ENCODE results near the gene INTS1.

INTS1 gene

DNA sequence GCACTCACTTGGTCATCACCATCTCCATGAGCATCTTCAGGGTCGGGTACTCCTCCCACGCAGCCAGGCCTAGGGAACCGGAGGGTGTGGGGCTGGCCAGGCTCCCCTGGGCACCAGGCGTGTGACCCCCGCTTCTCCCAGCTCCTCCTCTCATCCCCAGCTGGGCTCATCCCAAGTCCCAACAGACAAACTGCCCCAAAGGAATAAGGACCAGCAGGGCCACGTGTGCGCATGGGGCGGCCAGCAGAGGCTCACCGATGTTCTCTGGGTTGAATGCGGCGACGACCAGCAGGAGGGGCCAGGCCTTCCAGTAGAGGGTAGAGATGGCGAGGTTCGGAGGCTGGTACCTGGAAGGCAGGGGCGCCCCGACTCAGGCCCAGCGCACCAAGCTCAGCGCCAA, 14.9 kb downstream of the INTS1 start:
- TF ChIP-seq, protein P1, sequence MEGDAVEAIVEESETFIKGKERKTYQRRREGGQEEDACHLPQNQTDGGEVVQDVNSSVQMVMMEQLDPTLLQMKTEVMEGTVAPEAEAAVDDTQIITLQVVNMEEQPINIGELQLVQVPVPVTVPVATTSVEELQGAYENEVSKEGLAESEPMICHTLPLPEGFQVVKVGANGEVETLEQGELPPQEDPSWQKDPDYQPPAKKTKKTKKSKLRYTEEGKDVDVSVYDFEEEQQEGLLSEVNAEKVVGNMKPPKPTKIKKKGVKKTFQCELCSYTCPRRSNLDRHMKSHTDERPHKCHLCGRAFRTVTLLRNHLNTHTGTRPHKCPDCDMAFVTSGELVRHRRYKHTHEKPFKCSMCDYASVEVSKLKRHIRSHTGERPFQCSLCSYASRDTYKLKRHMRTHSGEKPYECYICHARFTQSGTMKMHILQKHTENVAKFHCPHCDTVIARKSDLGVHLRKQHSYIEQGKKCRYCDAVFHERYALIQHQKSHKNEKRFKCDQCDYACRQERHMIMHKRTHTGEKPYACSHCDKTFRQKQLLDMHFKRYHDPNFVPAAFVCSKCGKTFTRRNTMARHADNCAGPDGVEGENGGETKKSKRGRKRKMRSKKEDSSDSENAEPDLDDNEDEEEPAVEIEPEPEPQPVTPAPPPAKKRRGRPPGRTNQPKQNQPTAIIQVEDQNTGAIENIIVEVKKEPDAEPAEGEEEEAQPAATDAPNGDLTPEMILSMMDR (IDR thresholded peaks at IDR 0.05; ENCODE audit: insufficient read depth, missing control alignments): no peak
- DNase-seq (ENCODE audit: insufficient read length, low spot score) (no peak), FAIRE-seq (no peak)

DNA sequence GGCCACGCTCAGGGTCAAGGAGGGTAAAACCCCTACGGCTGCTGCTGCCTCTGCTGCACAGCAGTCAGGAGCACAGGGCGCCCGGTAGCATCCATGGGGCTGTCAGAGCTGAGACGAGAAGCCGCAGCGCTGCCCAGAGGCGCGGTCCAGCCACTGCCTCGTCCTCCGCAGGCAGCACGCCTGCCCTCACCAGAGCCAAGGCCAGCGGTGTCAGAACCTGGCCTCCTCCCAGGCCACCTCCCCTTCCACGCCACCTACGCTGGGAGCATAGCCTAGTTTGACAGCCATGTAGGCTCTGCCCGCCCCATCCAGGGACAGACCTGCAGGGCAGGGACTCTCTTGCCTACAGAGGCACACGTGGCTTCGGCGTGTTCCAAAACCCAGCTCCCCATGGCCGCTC, 16.2 kb downstream of the INTS1 start:
- TF ChIP-seq, protein P1 (IDR thresholded peaks at IDR 0.05; ENCODE audit: insufficient read depth, missing control alignments): no peak
- FAIRE-seq: no peak
- DNase-seq (ENCODE audit: insufficient read length, low spot score): no peak

DNA sequence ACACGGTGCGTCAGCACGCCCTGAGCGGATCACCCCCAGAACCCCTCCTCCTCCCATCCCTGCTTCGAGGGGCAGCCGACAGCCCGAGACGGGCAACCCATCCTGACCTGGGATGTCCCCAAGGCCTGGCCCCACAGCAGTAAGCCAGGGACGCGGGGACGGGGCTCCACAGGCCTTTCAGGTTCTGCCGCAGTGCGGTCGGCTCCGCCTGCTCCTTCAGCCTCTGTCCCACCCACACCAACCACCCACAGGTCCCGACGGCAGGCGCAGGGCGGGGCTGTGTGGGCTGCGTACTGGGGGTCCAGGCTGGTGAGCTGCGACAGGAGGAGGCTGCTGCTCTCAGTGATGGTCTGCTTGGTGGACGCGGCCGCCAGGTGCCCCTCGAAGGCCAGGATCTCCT, 16.7 kb downstream of the INTS1 start:
- DNase-seq (ENCODE audit: insufficient read length, low spot score) (no peak), FAIRE-seq (no peak)
- TF ChIP-seq, protein P1 (IDR thresholded peaks at IDR 0.05; ENCODE audit: insufficient read depth, missing control alignments): no peak

DNA sequence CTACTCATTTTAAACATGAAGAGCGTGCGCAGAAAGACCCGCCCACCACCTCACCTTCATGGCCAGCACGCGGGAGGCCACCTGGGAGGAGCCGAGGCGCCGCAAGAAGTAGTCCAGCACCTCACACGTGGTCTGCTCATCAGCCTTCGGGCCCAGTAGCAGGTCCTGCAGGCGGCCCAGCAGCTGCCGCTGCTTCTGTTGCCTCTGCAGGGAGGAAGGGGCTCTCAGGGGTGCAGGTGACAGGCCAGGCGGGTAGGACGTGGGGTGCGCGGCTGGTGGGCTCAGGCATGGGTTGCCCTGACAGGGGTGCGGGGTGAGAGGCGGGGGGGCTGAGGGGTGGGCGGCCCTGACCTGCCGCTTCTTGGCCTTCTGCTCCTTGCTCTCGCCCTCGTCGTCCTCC, 17.6 kb downstream of the INTS1 start:
- FAIRE-seq: no peak
- no peak for DNase-seq (ENCODE audit: insufficient read length, low spot score)
- TF ChIP-seq, protein P1 (IDR thresholded peaks at IDR 0.05; ENCODE audit: insufficient read depth, missing control alignments): no peak

DNA sequence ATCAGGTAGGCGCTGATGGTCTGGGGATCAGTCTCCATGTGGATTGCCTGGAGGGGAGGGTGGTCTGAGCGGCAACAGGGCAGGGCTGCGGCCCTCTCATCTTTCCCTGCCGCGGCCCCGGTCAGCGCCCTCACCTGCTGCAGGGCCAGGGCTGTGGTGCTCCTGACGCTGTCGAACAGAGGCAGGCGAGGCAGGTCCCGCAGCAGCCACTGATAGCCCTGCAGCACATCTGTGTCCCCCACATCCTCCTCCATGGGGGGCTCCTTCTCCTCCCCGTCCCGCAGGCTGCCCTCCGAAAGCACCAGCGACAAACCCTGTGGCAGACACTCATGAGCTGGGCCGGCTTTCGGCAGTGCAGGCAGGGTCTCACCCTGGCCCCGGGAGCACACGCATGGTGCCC, 19.0 kb downstream of the INTS1 start:
- DNase-seq (ENCODE audit: insufficient read length, low spot score) (no peak), FAIRE-seq (no peak)
- TF ChIP-seq, protein P1 (IDR thresholded peaks at IDR 0.05; ENCODE audit: insufficient read depth, missing control alignments): no peak

DNA sequence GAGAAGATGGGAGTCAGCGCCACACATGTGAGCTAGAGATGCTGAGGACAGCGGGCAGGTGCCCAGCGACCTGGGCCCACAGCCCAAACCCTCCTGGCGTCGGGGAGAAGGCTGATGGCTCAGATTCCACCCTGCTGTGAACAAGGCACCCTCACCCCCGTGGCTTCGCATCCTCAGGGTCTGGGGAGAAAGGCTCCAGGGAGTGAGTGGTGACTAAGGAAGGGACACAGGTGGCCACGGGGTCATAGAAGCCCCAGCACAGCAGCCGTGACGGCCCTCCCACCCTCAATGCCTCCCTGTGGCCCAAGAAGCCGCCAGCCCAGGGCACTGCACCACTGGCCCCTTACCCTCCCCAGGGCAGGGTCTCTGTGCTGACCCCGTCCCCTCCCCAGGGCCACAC, 19.6 kb downstream of the INTS1 start:
- FAIRE-seq: no peak
- DNase-seq (ENCODE audit: insufficient read length, low spot score): no peak
- TF ChIP-seq, protein P1 (IDR thresholded peaks at IDR 0.05; ENCODE audit: insufficient read depth, missing control alignments): no peak

DNA sequence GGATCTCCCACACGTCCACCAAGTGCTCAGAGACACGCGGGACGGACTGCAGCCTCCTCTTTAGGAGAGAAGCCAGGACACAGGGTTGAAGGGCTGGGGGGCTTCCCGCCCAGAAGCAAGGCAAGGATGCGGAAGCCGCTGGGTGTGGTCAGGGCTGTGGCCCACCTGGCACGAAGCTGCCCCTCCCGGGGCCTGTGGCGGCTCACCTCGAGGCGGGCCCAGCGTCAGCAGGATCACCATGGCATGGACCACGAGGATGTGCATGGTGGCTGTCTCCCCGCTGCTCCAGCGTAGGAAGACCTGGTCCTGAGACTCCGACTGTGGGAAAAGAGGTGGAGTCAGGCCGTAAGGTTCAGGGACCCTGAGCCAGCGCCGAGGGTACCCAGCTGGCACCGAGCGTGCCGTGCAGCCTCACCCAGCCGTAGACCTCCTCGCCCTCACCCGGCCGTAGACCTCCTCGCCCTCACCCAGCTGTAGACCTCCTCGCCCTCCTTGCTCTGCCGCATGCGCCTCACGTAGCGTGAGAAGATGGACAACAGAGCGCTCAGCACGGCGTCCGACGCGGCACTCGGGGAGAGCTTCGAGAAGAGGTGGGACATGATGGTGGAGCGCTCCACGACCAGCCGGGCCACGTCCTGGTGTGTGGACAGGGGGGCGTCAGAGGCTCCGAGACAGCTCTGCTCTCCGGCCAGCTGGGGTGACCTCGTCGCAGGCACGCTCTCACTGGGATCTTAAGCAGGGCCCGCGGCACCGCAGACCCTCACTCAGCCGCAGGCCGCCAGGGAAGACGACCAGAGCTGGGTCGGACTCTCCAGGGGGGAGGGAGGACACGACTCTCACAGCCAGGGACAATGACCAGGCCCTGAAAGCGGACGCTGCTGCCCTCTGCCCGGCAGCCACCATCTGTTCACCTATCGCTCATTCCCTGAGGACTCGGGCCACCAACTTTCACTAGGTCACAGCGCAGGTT, 20.4 kb downstream of the INTS1 start:
- no peak for DNase-seq (ENCODE audit: insufficient read length, low spot score)
- TF ChIP-seq, protein P1 (IDR thresholded peaks at IDR 0.05; ENCODE audit: insufficient read depth, missing control alignments): no peak
- FAIRE-seq: no peak

All from D721Med (cell line).